ENCODE data around the gene MLANA. TPM values are rescaled to one million over a fixed set of nuclear protein-coding genes. Genes with fewer than 3 reads are reported as not detected.

MLANA gene
- total RNA-seq, 1 experiment from 2014 or later: not detected

- no peak for DNase-seq (ENCODE audit: low spot score)
Observed at GRCh38 chr9:5957166-5957565, 66.5 kb downstream of the MLANA start.

GRCh38 chr9:5958273-5958672 is 67.6 kb downstream of the MLANA start:
- DNase-seq (ENCODE audit: low spot score): no peak

Other genes starting within 250 kb of the MLANA start
- 75.8 and 85.6 TPM in 2 replicates for gene ERMP1, start 57.8 kb upstream of the MLANA start, total RNA-seq (2014; rRNA removed; shearing (Covaris generic))
- gene RANBP6, start 124.7 kb downstream of the MLANA start, total RNA-seq (2014; rRNA removed; shearing (Covaris generic)): 5.2 and 7.4 TPM in 2 replicates

Data from HT-29 (cell line).